Measurements from ENCODE around the gene ETNK2. TPM values are rescaled to one million over a fixed set of nuclear protein-coding genes. Genes with fewer than 3 reads are reported as not detected.
A peak's percentile ranks its signal among the peaks of the same experiment; 100 is the strongest.

ETNK2 gene, protein sequence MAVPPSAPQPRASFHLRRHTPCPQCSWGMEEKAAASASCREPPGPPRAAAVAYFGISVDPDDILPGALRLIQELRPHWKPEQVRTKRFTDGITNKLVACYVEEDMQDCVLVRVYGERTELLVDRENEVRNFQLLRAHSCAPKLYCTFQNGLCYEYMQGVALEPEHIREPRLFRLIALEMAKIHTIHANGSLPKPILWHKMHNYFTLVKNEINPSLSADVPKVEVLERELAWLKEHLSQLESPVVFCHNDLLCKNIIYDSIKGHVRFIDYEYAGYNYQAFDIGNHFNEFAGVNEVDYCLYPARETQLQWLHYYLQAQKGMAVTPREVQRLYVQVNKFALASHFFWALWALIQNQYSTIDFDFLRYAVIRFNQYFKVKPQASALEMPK
- 0.16 TPM in 1 of 2 replicates, not detected in the other for total RNA-seq

DNA sequence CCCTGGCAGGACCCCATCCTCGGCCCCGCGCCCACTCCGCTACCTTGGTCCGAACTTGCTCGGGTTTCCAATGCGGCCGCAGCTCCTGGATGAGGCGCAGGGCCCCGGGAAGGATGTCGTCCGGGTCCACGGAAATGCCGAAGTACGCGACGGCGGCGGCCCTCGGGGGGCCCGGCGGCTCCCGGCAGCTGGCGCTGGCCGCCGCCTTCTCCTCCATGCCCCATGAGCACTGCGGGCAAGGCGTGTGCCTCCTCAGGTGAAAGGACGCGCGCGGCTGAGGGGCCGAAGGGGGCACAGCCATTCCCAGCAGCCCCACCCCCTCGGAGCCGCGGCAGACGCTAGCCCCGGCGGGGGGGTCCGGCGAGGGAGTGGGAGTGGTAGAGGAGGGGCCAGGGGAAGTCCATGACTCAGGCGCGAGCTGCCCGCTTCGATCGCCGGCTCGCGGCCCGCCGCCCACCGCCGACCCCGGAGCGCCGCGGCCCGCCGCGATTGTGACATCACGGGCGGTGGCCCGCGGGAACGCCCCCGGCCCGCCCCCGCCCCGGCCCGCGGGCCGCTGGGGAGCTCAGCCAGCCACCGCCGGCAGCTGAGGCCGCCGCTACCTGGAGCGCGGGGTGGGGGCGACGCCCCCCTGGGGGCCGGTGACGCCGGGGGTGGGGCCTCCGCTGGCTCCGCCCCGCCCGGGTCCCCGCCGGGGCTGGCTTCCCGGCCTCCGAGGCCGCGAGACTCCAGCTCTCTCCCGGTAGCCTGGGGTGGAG is at the start of gene ETNK2:
Gene ETNK2 (minus strand): TSS at position 493 of the 758 bp plus-strand sequence. CDS start 192 bp downstream, at position 301.
- Mint-ChIP-seq H3K9me3 (no peaks in the 10 kb centered on the region), H3K4me3 (peak within 1 kb of the TSS; percentile 62), H3K27me3 (ENCODE audit: insufficient read depth) (peaks cover 31% of the 10 kb centered on the region), H3K4me1 (ENCODE audit: low read depth) (no peaks in the 10 kb centered on the region), H3K36me3 (ENCODE audit: low read depth) (no peaks in the 10 kb centered on the region), H3K27ac (no peak within 1 kb of the TSS)
- peak; percentile 9 for DNase-seq (ENCODE audit: low spot score)
- intact Hi-C loops (cut with micrococcal nuclease), result no loop called here

DNA sequence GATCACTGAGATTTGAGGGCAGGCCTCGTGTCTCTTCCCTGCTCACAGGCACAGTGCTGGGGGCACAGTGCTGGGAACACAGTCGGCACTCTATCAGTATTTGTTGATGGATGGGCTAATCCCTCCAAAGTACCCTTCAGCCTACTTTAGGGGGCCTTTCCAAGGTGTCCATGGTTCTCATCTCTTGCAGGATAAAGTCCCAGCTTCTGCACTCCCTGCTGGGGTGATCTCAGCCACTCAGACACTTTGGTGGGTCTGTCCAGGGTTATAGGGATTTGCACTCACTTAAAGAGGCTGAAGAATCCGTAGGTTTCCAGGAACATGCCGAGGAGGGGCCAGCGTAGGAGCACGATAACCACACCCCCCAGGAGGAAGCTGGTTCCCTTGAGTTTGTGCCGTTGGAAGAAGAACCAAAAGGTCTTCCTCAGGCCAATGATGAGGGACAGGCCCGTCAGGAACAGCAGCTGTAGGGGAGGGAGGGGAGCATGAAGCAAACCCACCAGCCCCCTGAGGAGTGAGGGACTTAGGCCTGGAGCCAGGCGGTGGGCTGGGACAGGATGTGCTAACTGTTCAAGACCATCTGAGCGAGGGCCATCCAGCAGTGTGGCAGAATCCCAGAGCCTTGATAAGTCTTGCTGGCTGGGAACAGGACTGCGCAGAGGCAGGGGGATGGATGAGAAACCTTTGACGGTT is 49.6 kb upstream of the ETNK2 start:
- Mint-ChIP-seq H3K9me3 (no peaks in the 10 kb centered on the region), H3K4me1 (ENCODE audit: low read depth) (no peaks in the 10 kb centered on the region), H3K27me3 (ENCODE audit: insufficient read depth) (peaks cover 24% of the 10 kb centered on the region), H3K4me3 (no peak overlapping the region), H3K27ac (no peak overlapping the region), H3K36me3 (ENCODE audit: low read depth) (no peaks in the 10 kb centered on the region)
- DNase-seq (ENCODE audit: low spot score), result no peak
- intact Hi-C loops (cut with micrococcal nuclease), result no loop called here

DNA sequence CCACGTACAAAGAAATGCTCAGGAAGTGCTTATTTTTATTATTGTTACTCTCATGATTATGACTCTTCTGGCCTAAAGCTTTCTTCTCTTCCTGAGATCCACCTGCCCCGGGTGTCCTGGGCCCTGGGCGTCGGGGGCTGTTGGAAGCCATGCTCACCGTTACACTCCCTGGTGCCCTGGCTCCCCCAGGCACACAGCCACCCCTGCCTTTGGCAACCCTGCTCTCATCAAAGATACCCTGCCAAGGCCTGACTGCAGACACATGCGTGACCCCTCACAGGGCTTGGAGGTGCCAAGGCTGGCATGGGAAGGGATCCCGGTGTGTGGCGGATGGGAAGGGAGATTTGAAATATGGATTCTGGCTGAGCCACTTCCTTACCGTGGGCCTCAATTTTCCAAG is 47.7 kb upstream of the ETNK2 start:
- Mint-ChIP-seq H3K4me3 (no peak overlapping the region), H3K27me3 (ENCODE audit: insufficient read depth) (peaks cover 9% of the 10 kb centered on the region), H3K36me3 (ENCODE audit: low read depth) (no peaks in the 10 kb centered on the region), H3K4me1 (ENCODE audit: low read depth) (no peaks in the 10 kb centered on the region), H3K27ac (no peak overlapping the region), H3K9me3 (no peaks in the 10 kb centered on the region)
- intact Hi-C loops (cut with micrococcal nuclease), result no loop called here
- DNase-seq (ENCODE audit: low spot score), result no peak

DNA sequence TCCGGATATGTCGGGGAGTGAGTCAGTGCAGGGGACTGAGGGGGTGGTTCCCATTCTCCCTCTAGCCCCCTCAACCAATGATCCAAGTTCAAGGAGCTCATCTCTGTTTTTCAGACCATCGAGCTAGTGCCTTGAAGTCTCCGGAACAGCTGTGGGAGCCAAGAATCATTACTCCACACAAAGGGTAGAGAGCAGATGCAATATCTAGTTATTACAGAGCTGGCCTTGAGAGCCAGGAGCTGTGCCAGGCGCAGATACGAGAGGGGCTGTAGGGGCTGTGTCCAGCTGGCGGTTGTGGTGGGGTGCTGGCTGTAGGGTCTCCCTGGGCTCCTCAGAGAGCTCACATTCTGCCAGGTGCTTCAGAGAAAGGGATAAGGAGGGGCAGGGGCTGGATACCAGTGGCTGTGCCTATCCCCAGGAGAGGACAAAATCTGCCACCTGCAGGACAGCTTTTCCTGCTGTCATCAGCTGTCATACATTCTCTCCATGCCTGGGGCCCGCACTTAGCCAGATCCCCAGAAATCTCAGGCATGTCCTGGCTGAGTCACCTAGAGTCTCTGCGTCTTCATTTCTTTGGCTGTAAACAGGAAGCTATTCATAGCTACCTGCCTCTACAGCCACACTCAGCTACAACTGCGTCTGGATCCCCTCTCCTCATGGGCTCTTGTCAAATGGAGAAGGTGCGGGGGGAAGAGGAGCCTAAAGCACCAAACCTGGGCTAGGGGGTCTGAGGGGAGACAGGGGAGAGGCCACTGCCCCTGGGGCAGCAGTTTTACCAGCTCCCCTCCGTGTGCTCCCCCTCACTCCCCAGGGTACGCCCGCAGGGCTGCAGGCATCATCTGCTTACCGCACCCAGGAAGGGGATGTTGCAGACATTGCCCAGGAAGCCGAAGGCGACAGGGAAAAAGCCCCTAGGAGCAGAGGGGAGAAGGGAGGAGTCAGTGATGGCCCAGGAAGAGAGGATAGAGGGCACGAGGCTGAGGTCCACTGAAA is 46.8 kb upstream of the ETNK2 start:
- DNase-seq (ENCODE audit: low spot score), result no peak
- no peak overlapping the region for H3K4me3 Mint-ChIP-seq
- peaks cover 3% of the 10 kb centered on the region for H3K27me3 Mint-ChIP-seq (ENCODE audit: insufficient read depth)
- no peaks in the 10 kb centered on the region for H3K36me3 Mint-ChIP-seq (ENCODE audit: low read depth)
- intact Hi-C loops (cut with micrococcal nuclease), result no loop called here
- H3K4me1 Mint-ChIP-seq (ENCODE audit: low read depth), result no peaks in the 10 kb centered on the region
- no peak overlapping the region for H3K27ac Mint-ChIP-seq
- H3K9me3 Mint-ChIP-seq, result no peaks in the 10 kb centered on the region

DNA sequence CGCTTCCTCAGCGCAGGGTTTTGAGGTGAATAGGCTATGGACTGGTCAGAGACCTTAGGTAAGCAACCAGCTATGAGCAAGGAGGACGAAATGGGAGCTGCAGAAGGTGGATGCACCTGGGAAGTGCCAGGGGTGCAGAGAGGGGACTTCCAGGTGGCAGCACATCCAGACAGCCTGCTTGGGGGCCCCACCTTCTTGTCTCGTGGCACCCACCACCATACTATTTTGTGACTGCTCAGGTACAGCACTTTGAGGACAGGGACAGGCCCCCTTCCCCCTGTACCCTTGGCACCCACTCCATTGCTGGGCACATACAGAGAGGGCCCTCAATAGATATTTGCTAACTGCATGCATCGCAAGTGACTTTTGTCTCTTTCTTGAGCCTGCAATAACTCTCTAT is 45.2 kb upstream of the ETNK2 start:
- intact Hi-C loops (cut with micrococcal nuclease), result no loop called here
- peaks cover 12% of the 10 kb centered on the region for H3K27me3 Mint-ChIP-seq (ENCODE audit: insufficient read depth)
- no peaks in the 10 kb centered on the region for H3K4me1 Mint-ChIP-seq (ENCODE audit: low read depth)
- no peaks in the 10 kb centered on the region for H3K9me3 Mint-ChIP-seq
- DNase-seq (ENCODE audit: low spot score), result no peak
- no peak overlapping the region for H3K27ac Mint-ChIP-seq
- H3K36me3 Mint-ChIP-seq (ENCODE audit: low read depth), result no peaks in the 10 kb centered on the region
- no peak overlapping the region for H3K4me3 Mint-ChIP-seq

DNA sequence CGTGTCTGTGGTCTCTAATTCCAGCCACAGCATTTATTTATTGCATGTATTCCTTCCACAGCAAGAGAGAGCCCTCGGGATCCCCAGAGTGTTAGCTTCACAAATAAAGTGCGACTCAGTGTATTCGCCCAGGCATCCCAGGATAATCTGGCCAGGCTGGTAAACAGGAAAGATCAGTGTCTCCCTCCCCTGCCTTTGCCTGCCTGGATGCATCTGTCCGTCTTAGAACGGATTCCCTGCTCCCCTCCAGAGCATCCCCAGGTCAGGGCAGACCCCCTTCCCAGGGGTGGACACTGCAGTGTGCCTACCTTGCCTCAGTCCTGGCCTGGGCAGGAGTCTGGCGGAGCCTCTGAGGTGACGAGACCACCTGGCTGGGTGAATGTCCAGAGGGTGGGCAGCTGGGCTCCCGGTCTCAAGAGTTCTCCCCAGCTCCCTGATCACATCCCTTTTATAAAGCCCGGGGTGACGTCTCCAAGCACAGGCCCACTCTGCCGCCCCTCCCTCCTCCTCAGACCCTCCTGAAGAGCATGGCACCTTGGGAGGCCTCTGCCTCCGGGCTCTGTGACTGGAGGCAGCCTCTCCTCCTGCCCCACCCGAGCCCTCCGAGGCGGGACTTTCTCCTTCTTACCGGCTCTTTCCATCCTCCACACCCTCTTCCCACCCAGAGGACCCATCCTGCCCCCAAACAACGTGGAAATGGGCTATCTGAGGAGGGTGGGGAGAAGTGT is 44.4 kb upstream of the ETNK2 start, which contains the start of gene KISS1:
Gene KISS1 (minus strand): TSS at position 424 of the 728 bp plus-strand sequence. CDS start 3,615 bp downstream, outside the sequence.
- Mint-ChIP-seq H3K4me1 (ENCODE audit: low read depth) (no peaks in the 10 kb centered on the region), H3K4me3 (no peak within 1 kb of the TSS), H3K27me3 (ENCODE audit: insufficient read depth) (peaks cover 18% of the 10 kb centered on the region), H3K9me3 (no peaks in the 10 kb centered on the region), H3K27ac (no peak within 1 kb of the TSS), H3K36me3 (ENCODE audit: low read depth) (no peaks in the 10 kb centered on the region)
- intact Hi-C loops (cut with micrococcal nuclease), result no loop called here
- DNase-seq (ENCODE audit: low spot score), result no peak

DNA sequence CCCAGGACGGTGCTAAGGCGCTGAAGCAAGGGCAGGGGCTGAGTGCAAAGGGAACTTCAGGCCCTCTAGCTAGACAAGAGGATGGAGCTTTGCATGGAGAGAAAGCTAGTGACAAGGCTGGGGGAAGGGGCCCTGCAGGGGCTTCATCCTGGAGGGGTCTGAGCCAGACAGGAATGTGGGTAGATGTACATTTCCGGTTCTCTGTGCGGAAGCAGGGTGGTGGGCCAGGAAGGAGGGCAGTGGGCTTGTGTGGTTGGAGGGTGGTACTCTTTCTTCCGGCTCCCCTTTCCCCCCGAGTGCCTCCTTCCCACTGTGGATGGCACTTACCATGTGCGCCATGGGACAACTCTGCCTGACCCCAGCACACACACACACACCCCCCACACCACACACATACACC is 42.9 kb upstream of the ETNK2 start:
- Mint-ChIP-seq H3K27ac (no peak overlapping the region), H3K36me3 (ENCODE audit: low read depth) (no peaks in the 10 kb centered on the region), H3K9me3 (no peaks in the 10 kb centered on the region), H3K4me1 (ENCODE audit: low read depth) (peaks cover 5% of the 10 kb centered on the region), H3K4me3 (no peak overlapping the region), H3K27me3 (ENCODE audit: insufficient read depth) (peaks cover 28% of the 10 kb centered on the region)
- intact Hi-C loops (cut with micrococcal nuclease), result no loop called here
- DNase-seq (ENCODE audit: low spot score), result no peak

DNA sequence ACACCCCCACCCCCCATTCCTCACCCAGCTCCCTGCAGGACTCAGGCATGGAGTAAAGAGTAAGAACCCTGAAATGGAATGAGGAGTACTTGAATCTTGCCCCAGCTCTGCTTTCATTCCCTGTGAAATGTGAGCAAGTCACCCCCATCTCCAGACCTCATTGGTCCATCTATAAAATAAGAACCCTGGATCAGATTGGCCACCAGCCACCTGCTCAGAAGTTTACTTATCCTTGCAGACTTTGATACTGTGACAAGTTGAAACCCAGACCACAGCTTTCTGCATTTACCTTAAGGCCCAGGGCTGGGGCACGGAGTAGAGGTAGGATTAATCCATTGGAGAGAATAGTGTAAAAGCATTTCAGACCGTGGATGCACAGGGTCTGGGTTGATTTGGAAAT is 42.2 kb upstream of the ETNK2 start:
- peaks cover 10% of the 10 kb centered on the region for H3K4me1 Mint-ChIP-seq (ENCODE audit: low read depth)
- no peaks in the 10 kb centered on the region for H3K9me3 Mint-ChIP-seq
- H3K27ac Mint-ChIP-seq, result no peak overlapping the region
- no peak overlapping the region for H3K4me3 Mint-ChIP-seq
- H3K36me3 Mint-ChIP-seq (ENCODE audit: low read depth), result no peaks in the 10 kb centered on the region
- peaks cover 35% of the 10 kb centered on the region for H3K27me3 Mint-ChIP-seq (ENCODE audit: insufficient read depth)
- no peak for DNase-seq (ENCODE audit: low spot score)
- intact Hi-C loops (cut with micrococcal nuclease), result no loop called here

DNA sequence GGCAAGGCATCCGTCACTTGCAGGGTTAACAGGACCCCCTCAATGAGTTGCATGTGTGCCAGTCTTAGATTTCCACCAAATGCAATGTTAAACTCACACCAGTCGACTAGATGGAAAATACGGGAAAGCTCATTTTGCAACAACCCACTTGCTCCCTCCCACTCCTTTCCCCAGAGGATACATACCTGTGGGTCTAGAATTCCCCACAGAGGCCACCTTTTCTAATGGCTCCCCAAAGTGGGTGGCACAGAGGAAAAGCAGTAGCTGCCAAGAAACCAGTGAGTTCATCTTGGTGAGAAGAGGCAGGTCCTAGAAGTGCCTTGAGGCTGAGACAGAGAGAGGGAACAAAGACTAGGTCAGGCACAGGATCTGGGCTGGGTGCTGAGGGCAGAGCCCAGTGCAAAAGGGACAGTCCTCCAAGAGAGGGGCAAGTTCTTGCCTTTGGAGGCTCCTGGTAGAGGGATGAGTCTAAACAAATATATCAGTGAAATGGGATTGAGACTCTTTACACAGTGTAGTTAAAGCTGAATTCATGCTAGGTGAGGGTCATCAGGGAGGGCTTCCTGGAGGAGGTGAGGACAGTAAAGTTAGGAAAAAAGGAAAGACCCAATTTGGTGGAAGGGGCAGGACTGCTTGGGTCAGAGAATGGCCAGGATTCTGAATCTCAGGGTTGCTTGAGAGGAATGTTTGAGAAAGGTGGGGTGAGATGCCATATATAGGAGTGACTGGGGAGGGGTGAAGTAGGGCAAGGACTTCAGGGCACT is 40.9 kb upstream of the ETNK2 start:
- H3K4me3 Mint-ChIP-seq, result no peak overlapping the region
- peaks cover 18% of the 10 kb centered on the region for H3K4me1 Mint-ChIP-seq (ENCODE audit: low read depth)
- no peak overlapping the region for H3K27ac Mint-ChIP-seq
- H3K36me3 Mint-ChIP-seq (ENCODE audit: low read depth), result no peaks in the 10 kb centered on the region
- intact Hi-C loops (cut with micrococcal nuclease), result no loop called here
- peaks cover 43% of the 10 kb centered on the region for H3K27me3 Mint-ChIP-seq (ENCODE audit: insufficient read depth)
- no peak for DNase-seq (ENCODE audit: low spot score)
- no peaks in the 10 kb centered on the region for H3K9me3 Mint-ChIP-seq

DNA sequence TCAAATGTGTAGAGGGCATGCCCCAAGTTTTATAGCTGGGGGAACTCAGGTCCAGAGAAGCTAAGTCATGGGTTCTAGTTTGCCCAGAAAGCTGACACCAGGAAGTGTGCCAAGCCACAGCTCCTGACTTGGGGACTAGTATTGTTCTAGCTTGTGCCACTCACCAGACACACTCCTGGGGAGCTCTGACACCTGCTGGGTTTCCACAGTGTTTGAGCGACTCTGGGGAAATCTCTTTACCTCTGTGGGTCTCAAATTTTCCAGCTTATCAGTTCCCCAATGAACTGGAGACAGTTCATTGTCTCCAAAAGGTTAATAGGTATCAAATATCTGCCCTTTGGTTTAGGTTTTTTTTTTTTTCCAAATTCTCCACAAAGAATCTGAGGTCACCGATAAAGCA is 40.2 kb upstream of the ETNK2 start:
- H3K27me3 Mint-ChIP-seq (ENCODE audit: insufficient read depth), result peaks cover 50% of the 10 kb centered on the region
- no peak overlapping the region for H3K27ac Mint-ChIP-seq
- H3K4me3 Mint-ChIP-seq, result no peak overlapping the region
- DNase-seq (ENCODE audit: low spot score), result no peak
- H3K36me3 Mint-ChIP-seq (ENCODE audit: low read depth), result no peaks in the 10 kb centered on the region
- peaks cover 18% of the 10 kb centered on the region for H3K4me1 Mint-ChIP-seq (ENCODE audit: low read depth)
- H3K9me3 Mint-ChIP-seq, result no peaks in the 10 kb centered on the region
- intact Hi-C loops (cut with micrococcal nuclease), result no loop called here

DNA sequence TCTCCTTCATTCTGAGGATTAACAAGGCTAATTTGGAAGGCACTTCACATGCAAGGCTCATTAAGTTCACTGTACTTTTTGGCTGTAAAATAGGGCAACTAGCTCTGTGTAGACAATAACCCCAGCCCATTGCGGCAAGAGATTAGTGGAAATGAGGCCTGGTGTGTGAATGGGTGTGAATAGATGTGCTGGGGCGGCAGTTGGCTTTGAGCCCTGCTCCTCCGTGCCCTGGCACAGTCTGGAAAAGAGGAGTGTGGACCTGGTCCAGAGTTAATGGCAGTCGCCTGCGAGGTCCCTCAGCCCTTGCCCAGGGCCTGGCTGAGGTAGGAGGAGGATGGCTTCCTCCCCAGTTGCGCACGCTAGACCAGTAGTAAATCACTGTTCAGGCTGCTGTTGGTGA is 39.6 kb upstream of the ETNK2 start:
- no peaks in the 10 kb centered on the region for H3K36me3 Mint-ChIP-seq (ENCODE audit: low read depth)
- no peaks in the 10 kb centered on the region for H3K9me3 Mint-ChIP-seq
- peaks cover 18% of the 10 kb centered on the region for H3K4me1 Mint-ChIP-seq (ENCODE audit: low read depth)
- peaks cover 52% of the 10 kb centered on the region for H3K27me3 Mint-ChIP-seq (ENCODE audit: insufficient read depth)
- DNase-seq (ENCODE audit: low spot score), result no peak
- H3K4me3 Mint-ChIP-seq, result no peak overlapping the region
- H3K27ac Mint-ChIP-seq, result no peak overlapping the region
- intact Hi-C loops (cut with micrococcal nuclease), result no loop called here

Data from activated T-helper 1 cell treated with anti-CD3 and anti-CD28 coated beads, Interleukin-12 subunit alpha, Interleukin-12 subunit beta, Interleukin-2, Interleukin-4 antibody, amounts not matched to agents 30 ng/mL and 10 ng/mL and 1 ng/mL, durations not matched to agents 14 hours and 24 hours and 36 hours (primary cell).